Measurements from ENCODE around the gene ATL1. TPM values are rescaled to one million over a fixed set of nuclear protein-coding genes. Genes with fewer than 3 reads are reported as not detected.

Gene ATL1
- total and polyA plus RNA-seq, 2 experiments from 2014 or later: 4.3 to 6.0 TPM

- no peaks in the 10 kb centered on the region for H3K9me3 ChIP-seq (ENCODE audit: low read depth)
- H3K4me2 ChIP-seq: peak overlapping the region; percentile 88
- WGBS (ENCODE audit: low lambda C conversion rate, missing lambda C conversion rate): 86% methylated on average over 6 of the region's 6 CpGs
- peak overlapping the region; percentile 19 for H3K27ac ChIP-seq
- no peak overlapping the region for H2AFZ ChIP-seq
- H3K79me2 ChIP-seq: peaks cover 77% of the 10 kb centered on the region
- no peak overlapping the region for H3K4me3 ChIP-seq
- no peaks in the 10 kb centered on the region for H3K36me3 ChIP-seq (replicated peaks; ENCODE audit: insufficient read depth, low read depth)
- no peaks in the 10 kb centered on the region for H3K9me2 ChIP-seq (replicated peaks; ENCODE audit: insufficient read depth)
- no peak for TF ChIP-seq CTCF (IDR thresholded peaks at IDR 0.05; ENCODE audit: poor library complexity)
- TF ChIP-seq EZH2phosphoT487 (IDR thresholded peaks at IDR 0.05; ENCODE audit: low read depth, severe bottlenecking, unreplicated experiment): no peak
- no peak for TF ChIP-seq EZH2 (IDR thresholded peaks at IDR 0.05; ENCODE audit: borderline replicate concordance)
- peaks cover 20% of the 10 kb centered on the region for H3K4me1 ChIP-seq (ENCODE audit: insufficient read depth)
- no peaks in the 10 kb centered on the region for H3K27me3 ChIP-seq
- no peak for DNase-seq (ENCODE audit: low spot score)
- peaks cover 68% of the 10 kb centered on the region for H4K20me1 ChIP-seq (ENCODE audit: insufficient read depth, poor library complexity, severe bottlenecking)
Observed at GRCh38 chr14:50529288-50530179, 30.4 kb upstream of the ATL1 start.

GRCh38 chr14:50530358-50530757 is 29.6 kb upstream of the ATL1 start:
- Histone ChIP-seq H3K4me1 (ENCODE audit: insufficient read depth) (peaks cover 20% of the 10 kb centered on the region), H3K4me3 (no peak overlapping the region), H3K36me3 (replicated peaks; ENCODE audit: insufficient read depth, low read depth) (no peaks in the 10 kb centered on the region), H3K79me2 (peaks cover 69% of the 10 kb centered on the region), H4K20me1 (ENCODE audit: insufficient read depth, poor library complexity, severe bottlenecking) (peaks cover 60% of the 10 kb centered on the region), H3K27ac (peak overlapping the region; percentile 19), H3K9me2 (replicated peaks; ENCODE audit: insufficient read depth) (no peaks in the 10 kb centered on the region), H3K27me3 (no peaks in the 10 kb centered on the region), H3K4me2 (peak overlapping the region; percentile 88), H2AFZ (no peak overlapping the region), H3K9me3 (ENCODE audit: low read depth) (no peaks in the 10 kb centered on the region)
- WGBS (ENCODE audit: low lambda C conversion rate, missing lambda C conversion rate): 40% methylated on average over 1 of the region's 1 CpG
- DNase-seq (ENCODE audit: low spot score): no peak
- TF ChIP-seq CTCF (IDR thresholded peaks at IDR 0.05; ENCODE audit: poor library complexity): no peak
- TF ChIP-seq EZH2 (IDR thresholded peaks at IDR 0.05; ENCODE audit: borderline replicate concordance): no peak
- no peak for TF ChIP-seq EZH2phosphoT487 (IDR thresholded peaks at IDR 0.05; ENCODE audit: low read depth, severe bottlenecking, unreplicated experiment)

GRCh38 chr14:50530794-50531365 is 29.1 kb upstream of the ATL1 start:
- Histone ChIP-seq H3K4me3 (peak overlapping the region; percentile 94), H4K20me1 (ENCODE audit: insufficient read depth, poor library complexity, severe bottlenecking) (peaks cover 55% of the 10 kb centered on the region), H3K9me2 (replicated peaks; ENCODE audit: insufficient read depth) (no peaks in the 10 kb centered on the region), H3K36me3 (replicated peaks; ENCODE audit: insufficient read depth, low read depth) (no peaks in the 10 kb centered on the region), H3K9me3 (ENCODE audit: low read depth) (no peaks in the 10 kb centered on the region), H3K27me3 (no peaks in the 10 kb centered on the region), H3K4me2 (peak overlapping the region; percentile 88), H3K79me2 (peaks cover 64% of the 10 kb centered on the region), H2AFZ (no peak overlapping the region), H3K27ac (peak overlapping the region; percentile 99), H3K4me1 (ENCODE audit: insufficient read depth) (peaks cover 20% of the 10 kb centered on the region)
- no peak for DNase-seq (ENCODE audit: low spot score)
- no peak for TF ChIP-seq EZH2 (IDR thresholded peaks at IDR 0.05; ENCODE audit: borderline replicate concordance)
- WGBS (ENCODE audit: low lambda C conversion rate, missing lambda C conversion rate): 35% methylated on average over 8 of the region's 8 CpGs
